Psoas muscle (tissue), 8 donors: ENCODE data around the gene TH. TPM values are rescaled to one million over a fixed set of nuclear protein-coding genes. Genes with fewer than 3 reads are reported as not detected.

Source experiments
- ATAC-seq, 4 donors: fragments of 200-7000 bp; cut with Tn5 transposase; one replicate each; pipeline ENCODE4 v1.9.1; 2020; ENCODE audit warnings: moderate library complexity in 3 of 4, mild to moderate bottlenecking in 2 of 4
- DNase-seq, 2 donors: peaks; one replicate each; pipeline ENCODE4 v3.0.0-alpha.2; 2020
- H3K27ac ChIP-seq: fragments of 200-600 bp; one replicate; pipeline ENCODE4 v1.8.0; 2022
- H3K27me3 ChIP-seq, 3 donors: fragments of 200-600 bp in 1 of 3; one replicate each; pipeline versions ENCODE4 v1.6.1 to v1.8.0; 2013 to 2022; ENCODE audit warnings: low read length in 2 of 3, mild to moderate bottlenecking in 2 of 3, moderate library complexity in 1 of 3; ENCODE audit not compliant: insufficient read depth in 3 of 3
- H3K36me3 ChIP-seq, 2 donors: fragments of 200-600 bp in 1 of 2; one replicate each; pipeline versions ENCODE4 v1.6.1 to v1.8.0; 2013 to 2022; ENCODE audit warnings: low read depth in 1 of 2, mild to moderate bottlenecking in 1 of 2, moderate library complexity in 1 of 2; ENCODE audit not compliant: insufficient read depth in 1 of 2
- H3K4me1 ChIP-seq: fragments of 200-600 bp; one replicate; pipeline ENCODE4 v1.8.0; 2022
- H3K4me3 ChIP-seq: fragments of 200-600 bp; one replicate; pipeline ENCODE4 v1.8.0; 2022; ENCODE audit warnings: mild to moderate bottlenecking
- H3K9me3 ChIP-seq: fragments of 200-600 bp; one replicate; pipeline ENCODE4 v1.8.0; 2022
- CTCF ChIP-seq: fragments of 200-600 bp; IDR thresholded peaks from one replicate; pipeline ENCODE4 v1.8.0; 2022; ENCODE audit warnings: antibody characterized with exemption
- WGBS, 3 donors: extraction: QIAGEN DNeasy Blood & Tissue Kit; methylation state at CpG; one replicate each; pipeline versions ENCODE4 v1.1.6 to v1.1.7; 2013; 5-methylcytosine and 5-hydroxymethylcytosine counted together
- intact Hi-C, 2 donors: fragments of 100-400 bp; cut with DNase I; formaldehyde crosslinking; loops; one replicate each; pipeline versions ENCODE4 v1.11.0 to v1.14.2; 2022
- polyA plus RNA-seq, 3 donors: library from polyadenylated mRNA; stranded (reverse); fragments of 200-250 nt; gene quantifications; one replicate each; pipeline ENCODE4 v1.2.3, GENCODE V29; 2013
- total RNA-seq, 4 donors: library from RNA; stranded (reverse); fragmentation: NEBNext Ultra II Directional in 2 of 4; extraction: Animal tissue kit (Norgen Biotek cat#: 25700) in 2 of 4; gene quantifications; one replicate each; pipeline versions ENCODE4 v1.2.1 to v1.2.4, GENCODE V29; 2021 to 2023
- donor health status: healthy with polysubstance abuse.
- donor health status: DM: no; HTN: no; CAD: no; lungs with moderate emphysema.
- donor health status: Bipolar disorder and iron deficiency.
- donor health status: healthy.
- donor health status: DM: yes; HTN: yes; CAD: no.
- donor health status: DM: no; HTN: no; CAD: no.
- donor health status: DM: no; HTN: no; CAD: no.
- donor health status: DM: yes; HTN: yes; CAD: no.

Gene TH
- total and polyA plus RNA-seq, 7 donors: 0.16 to 0.34 TPM; not detected in 5

DNA sequence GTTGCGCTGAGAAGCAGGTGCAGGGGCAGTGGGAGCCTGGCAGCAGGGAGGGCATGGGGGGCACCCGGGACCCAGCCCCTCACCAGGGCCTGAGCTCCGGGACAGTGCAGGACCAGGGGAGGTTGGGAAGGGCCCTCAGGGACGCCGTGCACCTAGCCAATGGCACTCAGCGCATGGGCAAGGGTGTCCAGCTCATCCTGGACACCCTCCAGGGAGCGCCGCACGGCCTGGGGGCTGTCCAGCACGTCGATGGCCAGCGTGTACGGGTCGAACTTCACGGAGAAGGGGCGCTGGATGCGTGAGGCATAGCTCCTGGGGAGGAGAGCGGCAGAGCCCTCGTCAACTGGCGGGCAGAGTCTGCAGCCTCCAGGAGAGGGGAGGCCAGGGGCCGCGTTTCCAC lies 7.5 kb downstream of the TH start:
- no peaks in the 10 kb centered on the region for H3K9me3 ChIP-seq
- WGBS, 3 donors: 69 to 79% (median 73%) methylated on average over 19 to 22 of the region's 22 CpGs
- no peak for DNase-seq
- no peaks in the 10 kb centered on the region for H3K36me3 ChIP-seq
- intact Hi-C loops: loop anchor here in 1 of 2 donors (10.0 kb wide), 1 partner anchor 251 kb away; no protein-coding TSS in a partner anchor
- no peak for TF ChIP-seq CTCF
- H3K27me3 ChIP-seq: peaks cover 0 to 50% (median 5%) of the 10 kb centered on the region in 3 donors
- H3K4me3 ChIP-seq: no peak overlapping the region
- no peak overlapping the region for H3K27ac ChIP-seq
- no peak for ATAC-seq
- H3K4me1 ChIP-seq: peaks cover 5% of the 10 kb centered on the region

GRCh38 chr11:2163428-2163978 lies 8.1 kb downstream of the TH start:
- no peak for ATAC-seq
- H3K4me1 ChIP-seq: peaks cover 5% of the 10 kb centered on the region
- no peak overlapping the region for H3K4me3 ChIP-seq
- intact Hi-C loops: loop anchor here in 1 of 2 donors (10.0 kb wide), 1 partner anchor 251 kb away; no protein-coding TSS in a partner anchor
- DNase-seq: no peak
- H3K27ac ChIP-seq: no peak overlapping the region
- H3K9me3 ChIP-seq: no peaks in the 10 kb centered on the region
- H3K36me3 ChIP-seq: no peaks in the 10 kb centered on the region
- no peak for TF ChIP-seq CTCF
- 72 to 75% (median 74%) methylated on average over 12 of the region's 12 CpGs for WGBS, 3 donors
- H3K27me3 ChIP-seq: peaks cover 0 to 45% (median 5%) of the 10 kb centered on the region in 3 donors

DNA sequence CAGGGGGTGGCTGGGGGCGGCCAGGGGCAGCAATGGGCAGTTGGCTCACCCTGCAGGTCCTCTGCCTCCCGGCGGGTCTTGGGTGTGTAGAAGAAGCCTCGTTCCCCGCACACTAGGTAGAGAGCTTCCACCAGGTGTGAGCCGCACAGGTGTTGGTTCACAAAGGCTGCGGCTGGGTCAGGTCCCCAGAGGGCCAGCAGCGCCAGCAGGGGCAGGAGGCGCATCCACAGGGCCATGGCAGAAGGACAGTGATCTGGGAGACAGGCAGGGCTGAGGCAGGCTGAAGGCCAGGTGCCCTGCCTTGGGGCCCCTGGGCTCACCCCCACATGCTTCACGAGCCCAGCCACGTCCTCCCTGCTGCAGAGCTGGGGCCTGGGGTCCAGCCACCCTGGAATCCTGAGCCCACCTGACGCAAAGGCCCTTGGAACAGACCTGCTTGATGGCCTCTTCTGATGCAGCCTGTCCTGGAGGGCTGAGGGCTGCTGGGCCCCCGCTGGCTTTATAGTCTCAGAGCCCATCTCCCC lies 10.8 kb downstream of the TH start, which contains the start of gene INS:
Gene INS (minus strand): TSS at position 474 of the 524 bp plus-strand sequence. CDS start 238 bp downstream, at position 236.
- DNase-seq (no peak), ATAC-seq (no peak)
- no peaks in the 10 kb centered on the region for H3K4me1 ChIP-seq
- intact Hi-C loops: loop anchor here in 1 of 2 donors (10.0 kb wide), 1 partner anchor 254 kb away; no protein-coding TSS in a partner anchor
- WGBS, 3 donors: 85 to 88% (median 85%) methylated on average over 12 to 13 of the region's 13 CpGs
- H3K27ac ChIP-seq: no peak within 1 kb of the TSS
- no peak for TF ChIP-seq CTCF
- no peak within 1 kb of the TSS for H3K4me3 ChIP-seq
- no peaks in the 10 kb centered on the region for H3K9me3 ChIP-seq
- H3K36me3 ChIP-seq: no peaks in the 10 kb centered on the region
- peaks cover 0 to 19% (median 3%) of the 10 kb centered on the region in 3 donors for H3K27me3 ChIP-seq

DNA sequence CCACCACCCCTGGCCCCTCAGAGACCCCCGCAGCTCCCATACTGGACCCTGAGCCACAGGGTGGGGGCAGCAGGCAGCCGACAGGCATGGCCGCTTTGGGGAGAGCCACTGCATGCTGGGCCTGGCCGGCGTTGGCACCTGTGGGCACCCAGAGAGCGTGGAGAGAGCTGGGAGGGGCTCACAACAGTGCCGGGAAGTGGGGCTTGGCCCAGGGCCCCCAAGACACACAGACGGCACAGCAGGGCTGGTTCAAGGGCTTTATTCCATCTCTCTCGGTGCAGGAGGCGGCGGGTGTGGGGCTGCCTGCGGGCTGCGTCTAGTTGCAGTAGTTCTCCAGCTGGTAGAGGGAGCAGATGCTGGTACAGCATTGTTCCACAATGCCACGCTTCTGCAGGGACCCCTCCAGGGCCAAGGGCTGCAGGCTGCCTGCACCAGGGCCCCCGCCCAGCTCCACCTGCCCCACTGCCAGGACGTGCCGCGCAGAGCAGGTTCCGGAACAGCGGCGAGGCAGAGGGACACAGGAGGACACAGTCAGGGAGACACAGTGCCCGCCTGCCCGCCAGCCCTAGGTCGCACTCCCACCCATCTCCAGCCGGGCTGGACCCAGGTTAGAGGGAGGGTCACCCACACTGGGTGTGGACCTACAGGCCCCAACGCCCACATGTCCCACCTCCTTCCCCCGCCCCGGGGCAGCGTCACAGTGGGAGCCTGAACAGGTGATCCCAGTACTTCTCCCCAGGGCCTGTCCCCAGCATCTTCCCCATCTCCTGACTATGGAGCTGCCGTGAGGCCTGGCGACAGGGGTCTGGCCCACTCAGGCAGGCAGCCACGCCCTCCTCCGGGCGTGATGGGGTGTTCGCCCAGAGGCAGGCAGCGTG lies 11.8 kb downstream of the TH start:
- Histone ChIP-seq H3K4me3 (no peak overlapping the region), H3K27me3 (peaks cover 0 to 9% (median 3%) of the 10 kb centered on the region in 3 donors), H3K4me1 (no peaks in the 10 kb centered on the region), H3K27ac (no peak overlapping the region), H3K36me3 (no peaks in the 10 kb centered on the region), H3K9me3 (no peaks in the 10 kb centered on the region)
- DNase-seq (no peak), ATAC-seq (no peak)
- 71 to 79% (median 74%) methylated on average over 36 of the region's 36 CpGs for WGBS, 3 donors
- TF ChIP-seq CTCF: no peak
- intact Hi-C loops: loop anchor here in 1 of 2 donors (10.0 kb wide), 1 partner anchor 255 kb away; no protein-coding TSS in a partner anchor
